IPS-18a (cell line): ENCODE results near the gene RPL18.
"Not testable (repeated sequence)": the region's sequence is repeated elsewhere in the genome, so short reads cannot be mapped to it uniquely, and the experiment has no call there.

Source experiments
- H3K27ac ChIP-seq: one replicate; pipeline ENCODE4 v1.5.1; 2013; ENCODE audit warnings: low read length
- H3K27me3 ChIP-seq: one replicate; pipeline ENCODE4 v1.6.1; 2013; ENCODE audit warnings: mild to moderate bottlenecking, low read length; ENCODE audit not compliant: control insufficient read depth, insufficient read depth
- H3K36me3 ChIP-seq: one replicate; pipeline ENCODE4 v1.6.1; 2013; ENCODE audit warnings: low read depth, low read length; ENCODE audit not compliant: control insufficient read depth
- H3K4me1 ChIP-seq: one replicate; pipeline ENCODE4 v1.6.1; 2013; ENCODE audit warnings: low read depth, low read length; ENCODE audit not compliant: control insufficient read depth
- H3K4me3 ChIP-seq: one replicate; pipeline ENCODE4 v1.5.1; 2013; ENCODE audit warnings: low read length
- H3K9ac ChIP-seq: one replicate; pipeline ENCODE4 v1.6.1; 2013; ENCODE audit warnings: mild to moderate bottlenecking, low read length, moderate library complexity
- H3K9me3 ChIP-seq: one replicate; pipeline ENCODE4 v1.6.1; 2013; ENCODE audit warnings: low read depth, low read length; ENCODE audit not compliant: control insufficient read depth

Gene RPL18

DNA sequence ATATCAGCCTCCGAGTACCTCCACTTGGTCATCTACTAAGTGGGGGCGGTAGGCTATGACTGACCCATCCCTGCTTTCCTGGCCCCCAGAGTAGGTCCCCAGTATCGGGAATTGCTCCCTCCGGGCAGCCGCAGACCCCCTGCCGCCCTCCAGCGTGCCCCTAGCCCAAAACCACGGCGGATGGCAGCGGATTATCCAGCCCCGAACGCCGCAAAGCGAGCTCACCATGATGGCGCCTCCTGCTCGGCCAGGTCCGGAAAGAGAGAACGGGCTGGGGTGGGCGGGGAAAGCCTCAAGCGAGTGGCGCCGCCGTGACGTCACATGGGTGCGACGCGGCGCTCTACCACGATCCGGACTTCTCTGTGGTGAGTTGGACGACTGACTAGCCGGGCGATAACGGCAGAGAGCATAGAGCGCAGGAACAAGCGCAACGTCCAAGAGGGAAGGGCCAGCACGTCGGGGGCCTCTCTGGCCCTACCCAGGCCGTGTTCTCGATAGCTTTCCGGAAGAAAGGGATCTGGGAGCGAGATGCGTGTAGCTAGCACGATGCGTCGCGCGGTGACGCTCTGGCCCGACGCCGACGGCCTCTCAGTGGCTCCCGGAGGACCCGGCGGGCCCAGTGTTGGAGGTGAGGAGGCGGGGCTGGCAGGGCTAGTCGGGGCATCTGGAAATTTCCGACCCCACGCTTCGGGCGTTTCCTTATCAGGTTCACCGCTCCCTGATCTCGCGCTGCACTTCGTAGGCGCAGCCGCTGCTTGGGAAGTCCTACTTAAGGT, at the start of gene RPL18, which contains the start of gene SPHK2:
Gene RPL18 (minus strand): TSS at position 263 of the 776 bp plus-strand sequence. CDS start 35 bp downstream, at position 228.
Gene SPHK2 (plus strand): TSS at position 591 of the 776 bp plus-strand sequence. CDS start 1,009 bp downstream, outside the sequence.
- peaks cover 28% of the 10 kb centered on the region for H3K36me3 ChIP-seq
- peak within 1 kb of the TSS; percentile 94 for H3K4me3 ChIP-seq
- H3K27me3 ChIP-seq: no peaks in the 10 kb centered on the region
- peak within 1 kb of the TSS; percentile 96 for H3K9ac ChIP-seq
- H3K9me3 ChIP-seq: no peaks in the 10 kb centered on the region
- peaks cover 24% of the 10 kb centered on the region for H3K4me1 ChIP-seq
- peak within 1 kb of the TSS; percentile 88 for H3K27ac ChIP-seq

DNA sequence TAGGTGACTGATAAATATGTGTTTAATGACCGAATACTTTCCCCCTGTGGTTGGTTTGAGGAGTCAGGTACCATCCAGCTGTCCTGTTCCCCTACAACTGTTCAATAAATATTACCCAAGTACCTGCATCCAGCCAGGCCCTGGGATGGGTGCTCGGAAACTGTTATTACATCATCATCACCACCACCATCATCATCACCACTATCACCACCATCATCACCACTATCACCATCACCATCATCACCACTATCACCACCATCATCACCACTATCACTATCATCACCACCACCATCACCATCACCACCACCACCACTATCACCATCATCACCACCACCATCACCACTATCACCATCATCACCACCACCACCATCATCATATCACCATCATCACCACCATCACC, 49.8 kb upstream of the RPL18 start:
- no peak overlapping the region for H3K9ac ChIP-seq
- no peaks in the 10 kb centered on the region for H3K9me3 ChIP-seq
- H3K4me1 ChIP-seq: peaks cover 6% of the 10 kb centered on the region
- H3K27ac ChIP-seq: no peak overlapping the region
- H3K4me3 ChIP-seq: no peak overlapping the region
- H3K27me3 ChIP-seq: peaks cover 2% of the 10 kb centered on the region
- H3K36me3 ChIP-seq: no peaks in the 10 kb centered on the region

DNA sequence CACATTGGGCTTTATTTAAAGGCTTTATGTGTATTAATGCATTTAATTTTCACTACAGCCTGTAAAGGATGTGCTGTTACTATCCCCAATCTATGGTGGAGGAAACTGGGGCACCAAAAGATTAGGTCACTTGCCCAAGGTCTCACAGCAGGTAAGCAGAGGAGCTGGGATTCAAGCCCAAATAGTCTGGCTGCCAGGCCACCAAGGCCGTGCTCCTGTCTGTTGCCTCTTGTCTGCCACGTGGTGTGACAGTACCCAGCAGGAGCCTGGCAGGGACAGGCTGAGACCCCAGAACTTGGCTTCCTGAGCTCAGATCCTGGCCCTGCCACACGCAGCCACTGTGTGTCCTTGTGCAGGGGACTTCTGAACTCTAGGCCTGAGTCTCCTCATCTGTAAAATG, 49.4 kb upstream of the RPL18 start:
- Histone ChIP-seq H3K4me3 (no peak overlapping the region), H3K9me3 (no peaks in the 10 kb centered on the region)

GRCh38 chr19:48665786-48666185, 46.8 kb upstream of the RPL18 start:
- H3K9me3 ChIP-seq: no peaks in the 10 kb centered on the region
- H3K9ac ChIP-seq: no peak overlapping the region
- H3K4me1 ChIP-seq: no peaks in the 10 kb centered on the region
- H3K36me3 ChIP-seq: no peaks in the 10 kb centered on the region
- H3K4me3 ChIP-seq: no peak overlapping the region
- H3K27ac ChIP-seq: no peak overlapping the region
- H3K27me3 ChIP-seq: no peaks in the 10 kb centered on the region

More for the DNA sequence above, 49.4 kb upstream of the RPL18 start:
- no peak overlapping the region for H3K27ac ChIP-seq
- peaks cover 1% of the 10 kb centered on the region for H3K4me1 ChIP-seq
- H3K27me3 ChIP-seq: no peaks in the 10 kb centered on the region
- H3K9ac ChIP-seq: no peak overlapping the region
- H3K36me3 ChIP-seq: no peaks in the 10 kb centered on the region

DNA sequence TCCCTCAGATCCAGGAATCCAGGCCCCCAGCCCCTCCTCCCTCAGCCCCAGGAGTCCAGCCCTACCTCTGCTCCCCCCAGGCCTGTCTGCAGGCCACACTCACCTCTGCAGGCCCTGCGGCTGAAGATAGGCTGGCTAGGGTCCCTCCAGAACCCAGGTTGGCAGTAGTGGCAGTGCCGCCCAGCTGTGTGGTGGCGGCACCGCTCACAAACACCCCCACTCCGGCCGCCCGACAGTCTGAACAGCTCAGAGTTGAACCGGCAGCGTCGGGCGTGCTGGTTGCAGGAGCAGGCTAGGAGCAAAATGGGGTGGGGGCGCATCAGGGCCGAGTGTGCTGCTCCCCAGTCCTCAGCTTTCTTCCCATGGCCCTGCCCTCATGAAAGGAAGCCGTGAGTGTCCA, 45.5 kb upstream of the RPL18 start:
- no peaks in the 10 kb centered on the region for H3K9me3 ChIP-seq
- no peak overlapping the region for H3K4me3 ChIP-seq
- H3K27me3 ChIP-seq: no peaks in the 10 kb centered on the region
- no peak overlapping the region for H3K27ac ChIP-seq
- no peaks in the 10 kb centered on the region for H3K36me3 ChIP-seq
- no peak overlapping the region for H3K9ac ChIP-seq
- H3K4me1 ChIP-seq: no peaks in the 10 kb centered on the region

GRCh38 chr19:48663667-48664066, 44.7 kb upstream of the RPL18 start:
- H3K4me3 ChIP-seq: no peak overlapping the region
- H3K27ac ChIP-seq: no peak overlapping the region
- H3K27me3 ChIP-seq: no peaks in the 10 kb centered on the region
- no peaks in the 10 kb centered on the region for H3K36me3 ChIP-seq
- no peaks in the 10 kb centered on the region for H3K9me3 ChIP-seq
- no peaks in the 10 kb centered on the region for H3K4me1 ChIP-seq
- H3K9ac ChIP-seq: no peak overlapping the region

DNA sequence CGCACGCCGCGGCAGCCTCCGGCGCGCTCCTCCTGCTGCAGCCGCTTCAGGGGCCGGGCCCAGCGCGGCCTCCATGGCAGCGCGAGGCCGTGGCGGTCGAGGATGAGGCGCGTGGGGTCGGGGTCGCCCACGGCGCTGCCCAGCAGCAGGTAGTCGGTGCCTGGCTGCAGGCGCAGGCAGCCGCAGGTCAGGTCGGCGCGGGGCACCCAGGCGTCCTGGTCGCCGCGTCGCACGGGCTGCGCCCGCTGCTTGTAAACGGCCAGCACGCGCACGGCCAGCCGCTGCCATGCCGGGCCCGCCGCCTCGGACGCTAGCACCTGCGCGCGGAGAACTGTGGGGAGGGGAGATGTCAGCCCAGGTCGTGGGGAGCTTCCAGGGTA, 42.7 kb upstream of the RPL18 start:
- no peaks in the 10 kb centered on the region for H3K36me3 ChIP-seq
- peaks cover 4% of the 10 kb centered on the region for H3K4me1 ChIP-seq
- no peaks in the 10 kb centered on the region for H3K27me3 ChIP-seq
- no peak overlapping the region for H3K4me3 ChIP-seq
- H3K9me3 ChIP-seq: no peaks in the 10 kb centered on the region
- H3K27ac ChIP-seq: no peak overlapping the region
- no peak overlapping the region for H3K9ac ChIP-seq

DNA sequence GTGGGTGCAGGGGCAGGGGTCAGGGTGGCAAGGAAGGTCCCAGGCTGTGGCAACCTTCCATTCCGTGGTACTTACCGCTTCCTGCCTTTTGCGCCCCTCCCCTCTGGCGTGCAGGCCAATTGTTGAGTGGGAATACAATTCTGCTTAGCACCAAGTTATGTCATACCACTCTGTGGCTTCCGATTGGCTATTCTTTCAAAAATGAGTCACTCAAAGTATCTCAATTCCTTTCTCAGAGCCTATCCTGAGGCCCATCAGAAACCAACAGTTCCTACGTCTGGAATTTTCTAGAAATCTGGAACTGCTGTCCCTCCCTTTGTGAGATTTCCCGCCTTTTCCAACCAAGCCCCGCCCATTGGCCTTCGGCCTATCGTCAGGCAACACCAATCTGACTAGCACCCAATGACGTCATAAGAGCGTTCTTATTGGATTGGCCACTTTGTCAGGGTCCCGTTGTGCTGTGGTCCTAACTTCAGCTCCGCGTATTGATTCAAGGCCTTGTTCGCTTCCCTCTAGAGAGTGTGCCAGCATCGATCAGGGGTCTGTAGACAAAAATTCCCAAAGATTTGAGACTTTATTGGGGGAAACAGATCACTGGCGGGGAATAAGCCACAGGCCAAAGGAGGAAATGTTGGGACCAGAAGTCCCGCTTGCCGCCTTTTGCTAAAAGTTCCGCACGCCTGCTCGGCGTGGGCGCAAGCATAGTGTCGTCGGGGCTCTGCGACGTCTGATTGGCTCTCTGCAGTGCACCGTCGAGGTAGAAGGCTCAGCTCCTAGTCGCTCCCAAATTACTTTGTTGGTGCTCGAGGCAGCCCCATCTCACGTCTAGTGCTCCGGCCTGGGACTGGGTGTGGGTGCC, 42.1 kb upstream of the RPL18 start:
- H3K9ac ChIP-seq: no peak overlapping the region
- no peaks in the 10 kb centered on the region for H3K9me3 ChIP-seq
- no peaks in the 10 kb centered on the region for H3K27me3 ChIP-seq
- H3K36me3 ChIP-seq: no peaks in the 10 kb centered on the region
- H3K27ac ChIP-seq: no peak overlapping the region
- H3K4me3 ChIP-seq: no peak overlapping the region
- H3K4me1 ChIP-seq: peaks cover 4% of the 10 kb centered on the region

DNA sequence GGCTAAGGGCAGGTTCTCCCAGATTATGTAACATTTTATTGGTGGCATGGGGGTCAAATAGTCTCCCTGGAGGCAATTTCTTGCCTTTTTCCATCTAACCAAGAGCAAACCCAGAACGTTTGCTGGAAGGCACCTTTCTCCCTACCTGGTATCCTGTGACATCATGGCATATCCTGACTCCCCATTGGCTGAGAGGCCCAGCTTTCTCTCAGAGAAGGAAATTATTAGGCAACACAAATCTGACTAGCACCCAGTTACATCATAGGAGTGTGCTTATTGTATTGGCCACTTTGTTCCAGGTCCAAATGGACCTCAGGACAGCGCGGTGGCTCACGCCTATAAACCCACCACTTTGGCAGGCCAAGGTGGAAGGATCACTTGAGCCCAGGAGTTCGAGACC, 40.8 kb upstream of the RPL18 start:
- Histone ChIP-seq H3K36me3 (no peaks in the 10 kb centered on the region), H3K4me3 (no peak overlapping the region), H3K4me1 (peaks cover 4% of the 10 kb centered on the region), H3K9me3 (no peaks in the 10 kb centered on the region), H3K9ac (no peak overlapping the region), H3K27me3 (no peaks in the 10 kb centered on the region), H3K27ac (no peak overlapping the region)

DNA sequence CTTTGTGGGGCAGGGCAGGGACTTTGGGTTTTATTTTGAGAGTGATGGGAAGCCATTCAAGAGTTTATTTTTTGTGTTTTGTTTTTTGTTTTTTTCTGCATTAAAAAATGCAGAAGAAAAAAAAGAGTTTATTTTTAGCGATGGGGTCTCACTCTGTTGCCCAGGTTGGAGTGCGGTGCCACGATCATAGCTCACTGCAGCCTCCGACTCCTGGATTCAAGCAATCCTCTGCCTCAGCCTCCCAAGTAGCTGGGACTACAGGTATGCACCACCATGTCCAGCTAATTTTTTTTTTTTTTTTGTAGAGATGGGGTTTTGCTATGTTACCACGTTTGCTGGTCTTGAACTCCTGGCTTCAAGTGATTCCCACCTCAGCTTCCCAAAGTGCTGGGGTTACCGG, 39.5 kb upstream of the RPL18 start:
- no peak overlapping the region for H3K4me3 ChIP-seq
- H3K36me3 ChIP-seq: no peaks in the 10 kb centered on the region
- no peak overlapping the region for H3K9ac ChIP-seq
- H3K27me3 ChIP-seq: no peaks in the 10 kb centered on the region
- no peaks in the 10 kb centered on the region for H3K9me3 ChIP-seq
- H3K27ac ChIP-seq: no peak overlapping the region
- peaks cover 4% of the 10 kb centered on the region for H3K4me1 ChIP-seq

- H3K36me3 ChIP-seq, H3K27me3 ChIP-seq, H3K9me3 ChIP-seq, H3K4me1 ChIP-seq, H3K4me3 ChIP-seq, H3K9ac ChIP-seq, H3K27ac ChIP-seq: not testable (repeated sequence)
Observed at GRCh38 chr19:48657828-48658227, 38.9 kb upstream of the RPL18 start.
